Glomerular visceral epithelial cell (primary cell): ENCODE measurements around the gene ASB11.
"Not testable (repeated sequence)": the region's sequence is repeated elsewhere in the genome, so short reads cannot be mapped to it uniquely, and the experiment has no call there.

Experiments used
- DNase-seq: peaks from one replicate; pipeline ENCODE4 v3.0.0-alpha.2; 2016; ENCODE audit errors: extremely low spot score

Gene ASB11

DNA sequence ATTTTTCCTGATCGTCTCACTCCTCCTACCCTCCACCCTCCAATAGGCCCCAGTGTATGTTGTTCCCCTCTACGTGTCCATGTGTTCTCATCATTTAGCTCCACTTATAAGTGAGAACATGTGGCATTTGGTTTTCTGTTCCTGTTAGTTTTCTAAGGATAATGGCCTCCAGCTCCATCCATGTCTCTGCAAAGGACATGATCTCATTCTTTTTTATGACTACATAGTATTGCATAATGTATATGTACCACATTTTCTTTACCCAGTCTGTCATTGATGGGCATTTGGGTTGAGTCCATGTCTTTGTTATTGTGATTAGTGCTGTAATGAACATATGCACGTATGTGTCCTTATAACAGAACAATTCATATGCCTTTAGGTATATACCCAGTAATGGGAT lies 9.5 kb downstream of the ASB11 start:
- not testable (repeated sequence) for DNase-seq

DNA sequence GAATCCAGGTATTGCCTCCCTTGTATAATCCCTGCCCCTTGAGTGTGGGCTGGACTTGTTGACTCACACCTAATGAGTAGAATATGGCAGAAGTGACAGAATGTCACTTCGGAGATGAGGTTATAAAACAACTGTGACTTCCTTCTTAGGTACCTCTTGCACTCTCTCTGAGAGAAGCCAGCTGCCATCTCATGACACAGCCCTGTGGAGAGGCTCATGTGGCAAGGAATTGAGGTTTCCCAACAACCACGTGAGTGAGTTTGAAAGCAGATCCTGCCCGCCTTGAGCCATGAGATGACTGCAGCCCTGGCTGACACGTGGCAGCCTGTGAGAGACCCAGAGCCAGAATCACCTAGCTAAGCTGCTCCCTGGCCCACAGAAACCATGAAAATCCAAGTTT lies 13.5 kb downstream of the ASB11 start:
- peak; percentile 21 for DNase-seq

DNA sequence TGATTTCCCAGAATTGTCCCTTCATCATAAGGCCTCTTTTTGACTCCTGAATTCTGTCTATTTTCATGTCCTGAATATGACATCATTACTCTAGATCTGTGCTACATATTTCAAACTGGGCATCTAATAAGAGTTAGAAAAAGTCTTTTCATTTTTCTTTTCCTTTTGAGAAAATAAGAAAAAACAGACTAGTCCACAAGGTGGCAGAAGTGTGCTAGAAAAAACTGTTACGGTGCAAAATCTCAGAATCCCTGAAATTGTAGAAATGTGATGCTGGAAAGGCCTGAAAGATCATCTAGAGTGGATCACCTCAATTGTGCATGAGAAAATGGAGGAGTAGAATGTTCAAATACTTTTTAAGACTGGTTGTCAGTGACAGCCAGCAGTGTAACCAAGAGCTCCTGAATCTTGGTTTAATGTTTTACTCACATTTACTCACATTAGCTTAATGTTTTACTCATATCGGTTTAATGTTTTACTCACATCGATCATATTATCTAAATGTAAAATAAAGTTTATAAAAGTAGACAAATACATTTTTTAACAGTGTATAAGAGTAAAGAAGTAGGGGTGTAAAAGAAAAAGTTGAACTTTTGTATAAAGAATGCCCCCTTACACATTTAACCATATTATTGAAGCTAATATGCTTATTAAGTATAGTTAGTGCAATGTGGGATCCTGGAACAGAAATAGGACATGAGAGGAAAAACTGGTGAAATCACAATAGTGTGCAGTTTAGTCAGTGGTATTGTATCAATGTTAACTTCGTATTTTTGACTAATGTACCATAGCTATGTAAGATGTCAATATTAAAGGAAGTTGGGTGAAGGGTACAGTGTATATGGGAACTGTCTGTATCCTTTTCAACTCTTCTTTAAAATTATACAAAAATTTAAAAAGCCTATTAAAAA lies 15.2 kb downstream of the ASB11 start:
- peak; percentile 4 for DNase-seq

DNA sequence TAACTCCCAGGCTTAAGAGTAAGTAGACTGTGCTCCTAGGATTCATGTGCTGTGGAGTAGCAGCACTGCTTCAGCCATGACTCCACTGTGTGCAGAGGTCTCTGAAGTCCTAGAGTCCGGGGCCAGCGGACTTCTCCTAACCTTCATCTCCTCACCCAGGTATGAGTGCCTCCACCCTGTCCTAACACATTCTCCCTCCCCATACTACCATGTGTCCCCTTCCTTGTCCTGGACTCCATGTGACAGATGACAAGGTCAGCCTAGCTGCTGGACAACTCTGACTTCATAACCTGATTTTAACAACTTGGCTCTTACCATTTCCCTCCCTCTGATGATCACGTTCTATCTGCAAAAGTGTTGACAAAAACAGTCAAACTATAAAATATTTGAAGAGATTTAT lies 16.7 kb downstream of the ASB11 start:
- DNase-seq = no peak

DNA sequence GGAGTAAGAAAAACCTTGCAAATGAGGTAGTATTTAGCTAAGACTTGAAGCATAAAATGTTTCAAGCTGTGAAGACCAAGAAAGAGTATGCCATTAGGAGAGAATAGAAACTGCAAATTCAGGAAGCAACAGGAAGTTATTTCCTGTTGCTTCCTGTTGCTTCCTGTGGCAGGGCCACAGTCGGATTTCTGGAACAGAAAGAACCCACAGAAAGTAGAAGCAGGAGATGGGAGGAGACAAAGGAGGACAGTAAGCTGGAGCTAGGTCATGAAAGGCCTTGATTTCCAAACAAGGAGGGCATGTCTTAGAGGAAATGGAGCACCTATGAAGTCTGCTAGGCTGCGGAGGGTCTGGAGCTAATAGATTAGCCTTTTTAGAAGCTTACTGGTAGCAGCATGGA lies 17.2 kb downstream of the ASB11 start:
- no peak for DNase-seq

DNA sequence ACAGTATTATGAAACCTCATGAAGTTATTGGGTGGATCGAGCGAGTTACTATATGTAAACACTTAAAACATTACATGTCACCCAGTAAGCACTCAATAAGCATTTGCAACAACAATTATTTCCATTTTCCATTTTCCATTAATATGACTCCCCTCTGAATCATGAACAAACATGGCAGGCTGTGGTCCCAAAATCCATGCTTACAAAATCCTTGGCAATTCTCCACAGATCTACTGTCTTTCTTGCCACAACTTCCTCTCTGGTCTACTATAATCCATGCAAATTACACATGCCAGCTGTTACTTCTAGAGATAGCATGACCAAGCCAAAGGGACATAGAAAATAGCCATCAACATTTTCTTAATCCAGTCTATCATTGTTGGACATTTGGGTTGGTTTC lies 22.0 kb downstream of the ASB11 start:
- DNase-seq = no peak

DNA sequence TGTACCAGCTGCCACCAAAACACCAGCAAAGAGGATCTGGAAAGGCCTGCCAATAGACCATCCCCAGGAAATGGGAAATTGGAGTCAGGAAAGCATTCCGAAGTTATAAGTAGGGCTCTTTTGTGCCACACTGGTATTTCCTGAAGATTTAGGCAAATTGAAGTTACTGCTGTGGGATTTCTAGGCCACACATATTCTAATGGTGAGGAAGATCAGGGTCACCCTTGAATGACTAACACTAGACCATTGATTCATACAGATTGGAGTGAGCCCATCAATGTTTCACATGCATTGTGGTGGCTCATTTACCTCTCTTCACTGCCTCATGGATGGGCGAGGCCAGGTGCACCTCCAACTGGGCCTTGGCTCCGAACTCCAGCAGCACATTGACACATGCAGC lies 22.6 kb downstream of the ASB11 start:
- DNase-seq = no peak

DNA sequence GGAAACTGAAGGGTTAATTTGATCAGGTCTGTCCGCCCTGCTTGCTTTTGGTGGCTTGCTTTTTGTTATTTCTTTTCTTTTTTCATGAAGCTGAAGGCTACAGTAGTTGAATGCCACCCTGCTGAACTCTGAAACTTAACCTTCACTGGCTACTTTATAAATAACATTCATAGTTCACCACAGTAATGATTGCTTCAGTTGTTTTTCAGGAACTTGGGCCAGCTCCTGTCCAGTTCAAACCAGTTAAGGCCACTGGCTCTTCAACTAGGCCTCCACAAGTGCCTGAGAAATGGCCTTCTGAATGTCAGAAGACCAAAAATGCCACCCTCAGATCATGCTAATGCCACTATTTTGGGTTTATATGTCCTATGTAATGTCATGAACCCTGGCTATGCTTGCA lies 37.8 kb downstream of the ASB11 start:
- no peak for DNase-seq

DNA sequence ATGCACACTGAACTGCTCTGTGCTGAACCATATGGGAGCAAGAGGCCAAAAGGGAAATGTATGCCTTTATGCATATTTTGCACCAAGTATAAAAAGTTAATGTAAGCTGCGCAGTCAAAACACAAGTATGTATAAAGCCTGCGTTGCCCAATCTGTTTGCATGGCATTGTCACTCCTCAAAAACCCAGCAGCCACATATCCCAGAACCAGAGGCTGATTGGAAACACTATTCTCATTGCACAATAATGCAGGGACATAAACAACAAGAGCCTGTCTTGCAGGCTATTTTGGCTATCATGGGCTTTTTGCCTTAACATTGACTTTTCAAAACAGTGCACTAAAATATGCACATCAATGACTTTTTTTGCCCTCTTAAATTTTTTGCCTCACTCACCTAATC lies 40.5 kb downstream of the ASB11 start:
- no peak for DNase-seq

DNA sequence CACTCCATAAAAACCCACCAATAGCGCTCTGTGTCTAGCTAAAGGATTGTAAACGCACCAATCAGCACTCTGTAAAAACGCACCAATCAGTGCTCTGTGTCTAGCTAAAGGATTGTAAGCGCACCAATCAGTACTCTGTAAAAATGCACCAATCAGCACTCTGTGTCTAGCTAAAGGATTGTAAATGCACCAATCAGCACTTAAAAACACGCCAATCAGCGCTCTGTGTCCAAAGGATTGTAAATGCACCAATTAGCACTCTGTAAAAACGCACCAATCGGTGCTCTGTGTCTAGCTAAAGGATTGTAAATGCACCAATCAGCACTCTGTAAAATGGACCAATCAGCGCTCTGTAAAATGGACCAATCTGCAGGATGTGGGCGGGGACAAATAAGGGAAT lies 42.2 kb downstream of the ASB11 start:
- not testable (repeated sequence) for DNase-seq

DNA sequence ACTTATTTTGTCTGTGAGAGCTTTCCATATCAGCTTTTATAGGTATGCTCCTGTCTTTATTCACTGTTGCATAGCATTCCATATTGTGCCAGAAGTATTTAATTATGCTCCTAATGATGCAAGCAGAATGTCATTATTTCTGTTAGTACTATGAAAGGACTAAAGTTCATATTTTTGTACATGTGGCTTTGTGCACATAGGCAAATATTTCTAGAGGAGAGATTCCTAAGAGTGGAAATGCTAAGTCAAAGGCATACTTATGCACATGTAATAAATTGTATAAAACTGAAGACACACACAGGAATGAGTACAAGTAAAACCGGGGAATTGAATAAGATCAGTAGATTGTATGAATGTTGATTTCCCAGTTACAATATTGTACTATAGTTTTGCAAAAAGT lies 43.7 kb downstream of the ASB11 start:
- no peak for DNase-seq

DNA sequence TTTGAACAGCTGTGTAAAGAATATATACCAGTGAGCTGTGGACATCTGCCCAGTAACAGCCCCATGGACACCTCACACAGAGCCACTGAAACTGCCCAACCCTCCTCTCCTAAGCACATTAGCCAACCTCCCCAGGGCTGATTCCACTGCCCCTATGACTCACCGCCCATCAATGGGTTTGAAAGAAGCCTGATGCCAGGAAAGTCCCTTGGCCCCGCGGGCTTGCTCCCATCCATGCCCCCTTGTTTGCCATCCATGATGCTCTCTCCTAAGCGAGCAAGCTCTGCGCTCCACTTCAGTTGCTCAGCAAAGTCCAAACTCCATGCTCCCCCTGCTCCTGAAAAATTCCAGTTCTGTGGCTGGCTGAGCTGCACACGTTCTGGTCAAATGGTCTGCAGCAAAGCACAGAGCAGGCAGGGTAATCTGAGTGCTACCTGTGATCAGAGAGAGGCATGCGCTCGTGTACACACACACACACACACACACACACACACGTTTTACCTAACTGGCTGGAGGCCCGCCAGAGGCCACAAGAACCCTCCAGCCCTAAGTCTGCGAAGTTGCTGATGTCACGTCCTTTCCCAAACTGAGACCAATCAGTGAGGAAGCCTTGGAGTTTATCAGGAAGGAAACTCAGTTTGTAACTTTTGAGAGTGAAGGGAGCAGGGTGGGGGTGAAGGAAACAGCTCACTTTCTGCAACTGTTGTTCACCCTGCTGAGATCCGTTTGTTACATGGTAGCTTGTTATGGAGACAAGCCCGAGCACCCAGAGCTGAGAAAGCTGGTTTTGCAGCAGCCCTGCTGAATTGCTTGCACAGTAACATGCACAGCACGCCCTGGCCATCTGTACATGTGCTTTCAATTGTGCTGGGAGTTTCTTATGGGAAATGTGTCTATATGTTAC lies 45.6 kb downstream of the ASB11 start, which contains the start of gene ASB9:
Gene ASB9 (minus strand): TSS at position 466 of the 904 bp plus-strand sequence. CDS start 209 bp downstream, at position 257.
- peak; percentile 85 for DNase-seq

DNA sequence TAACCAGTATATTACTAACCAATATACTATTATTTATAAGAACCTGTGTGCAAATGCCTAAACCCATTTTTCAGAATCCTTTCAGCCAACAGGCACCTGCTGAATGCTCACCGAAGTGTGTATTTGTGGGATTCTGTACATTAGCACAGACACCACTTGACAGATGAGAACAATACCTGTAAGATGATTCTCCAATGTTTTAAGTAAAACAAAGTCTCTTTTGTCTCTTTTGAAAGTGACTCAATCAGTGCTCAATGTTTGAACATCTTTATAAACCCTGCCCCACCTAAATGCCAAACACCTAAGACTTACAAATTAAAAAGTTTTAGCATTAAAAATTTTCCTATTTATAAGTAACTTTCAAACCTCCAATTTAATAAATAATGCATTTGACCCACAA lies 46.3 kb downstream of the ASB11 start:
- no peak for DNase-seq

DNA sequence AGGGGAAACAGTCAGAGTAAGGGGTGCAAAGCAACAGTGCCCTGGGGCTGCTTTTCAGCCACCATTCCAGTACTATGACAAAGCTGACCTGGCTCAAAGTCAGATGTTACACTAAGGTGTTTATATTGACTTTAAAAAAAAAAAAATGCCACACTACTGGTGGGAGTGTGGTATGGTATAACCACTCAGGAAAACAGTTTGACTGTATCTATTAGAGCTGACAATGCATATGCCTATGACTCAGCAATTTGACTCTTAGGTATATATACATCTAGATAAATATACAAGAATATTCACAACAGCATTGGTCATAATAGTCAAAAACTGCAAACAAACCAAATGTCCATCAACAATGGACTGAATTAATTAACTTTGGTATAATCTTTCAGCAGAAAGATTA lies 60.6 kb downstream of the ASB11 start:
- no peak for DNase-seq

DNA sequence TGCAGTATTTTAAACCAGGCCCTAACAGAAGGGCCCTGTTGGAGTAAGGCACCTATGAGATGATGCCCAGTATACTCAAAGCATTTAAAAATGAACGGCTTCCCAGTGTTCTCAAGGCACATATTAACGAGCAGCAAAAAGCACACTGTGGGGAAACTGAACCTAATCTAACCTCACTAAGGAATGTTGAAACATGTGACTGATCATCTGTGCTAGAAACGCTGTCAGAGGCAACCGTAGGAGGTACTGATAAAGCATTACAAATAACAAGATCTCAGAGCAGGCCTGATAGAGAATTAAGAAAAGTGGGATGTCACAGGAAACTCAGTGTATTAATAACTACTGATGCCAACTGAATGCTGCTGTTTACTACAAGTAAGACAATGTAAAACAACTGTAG lies 69.5 kb downstream of the ASB11 start:
- DNase-seq = no peak

DNA sequence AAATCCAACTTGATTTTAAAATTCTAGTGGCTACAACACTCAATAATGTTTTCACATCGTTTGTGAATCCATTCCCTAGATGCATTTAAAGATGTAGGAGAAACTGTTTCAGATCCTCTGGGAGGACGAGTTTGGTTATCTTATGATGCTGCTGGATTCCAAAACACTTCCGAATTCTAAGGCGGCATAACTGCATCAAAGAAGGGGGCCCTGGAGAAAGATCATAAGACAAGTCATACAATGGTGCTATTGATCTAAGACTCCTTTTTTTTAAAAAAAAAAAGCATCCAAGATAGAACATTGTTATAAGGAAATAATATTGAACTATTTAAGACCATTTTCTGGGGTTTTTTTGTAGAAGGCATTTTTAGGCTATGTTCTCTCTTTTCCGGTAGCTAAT lies 71.0 kb downstream of the ASB11 start:
- DNase-seq = no peak

DNA sequence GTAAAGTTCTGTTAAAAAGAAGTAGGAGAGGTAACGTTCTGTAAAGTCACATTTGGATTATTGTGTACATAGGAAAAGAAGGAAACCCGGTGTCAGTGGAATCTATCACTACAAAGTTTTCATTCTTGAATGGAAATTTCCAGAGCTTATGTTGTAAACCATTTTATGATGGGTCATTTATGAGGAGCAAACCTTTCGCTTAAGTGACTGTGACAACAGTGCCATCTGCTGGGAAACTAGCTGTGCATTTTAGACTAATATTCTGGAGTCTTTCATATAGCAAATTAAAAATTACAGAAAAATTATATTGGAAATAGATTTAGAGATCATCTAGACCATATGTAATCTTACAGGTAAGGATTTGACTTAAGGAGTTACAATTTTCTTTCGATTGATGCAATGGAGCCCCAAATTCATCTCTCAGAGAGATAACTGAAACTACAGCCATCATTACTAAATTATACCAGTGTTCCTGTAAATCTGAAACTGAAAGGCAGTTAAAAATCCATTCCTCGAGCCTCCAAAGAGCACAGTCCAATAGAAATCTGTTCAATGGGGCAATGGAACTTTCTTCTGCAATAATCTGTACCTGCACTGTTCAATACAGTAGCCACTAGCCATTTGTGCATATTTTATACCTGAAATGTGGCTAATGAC lies 72.4 kb downstream of the ASB11 start:
- peak; percentile 29 for DNase-seq

DNA sequence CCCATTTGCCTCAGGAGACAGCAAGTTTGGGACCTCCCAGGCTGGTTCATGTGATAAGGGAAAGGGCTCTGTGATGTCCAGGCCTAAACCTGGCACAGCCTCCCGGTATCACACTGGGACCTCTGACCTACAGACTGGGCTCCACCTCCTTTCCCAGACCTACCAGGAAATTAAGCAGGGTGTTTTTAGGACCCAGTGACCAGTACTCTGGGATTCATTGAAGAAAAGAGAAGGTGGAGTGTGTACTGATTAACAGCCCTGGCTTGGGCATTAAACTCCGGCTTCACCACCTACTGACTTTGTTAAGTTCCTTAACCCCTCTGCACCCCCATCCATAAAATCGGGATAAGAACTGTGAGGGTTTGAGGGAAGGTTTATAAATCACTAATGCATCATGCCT lies 74.1 kb downstream of the ASB11 start:
- DNase-seq = no peak

DNA sequence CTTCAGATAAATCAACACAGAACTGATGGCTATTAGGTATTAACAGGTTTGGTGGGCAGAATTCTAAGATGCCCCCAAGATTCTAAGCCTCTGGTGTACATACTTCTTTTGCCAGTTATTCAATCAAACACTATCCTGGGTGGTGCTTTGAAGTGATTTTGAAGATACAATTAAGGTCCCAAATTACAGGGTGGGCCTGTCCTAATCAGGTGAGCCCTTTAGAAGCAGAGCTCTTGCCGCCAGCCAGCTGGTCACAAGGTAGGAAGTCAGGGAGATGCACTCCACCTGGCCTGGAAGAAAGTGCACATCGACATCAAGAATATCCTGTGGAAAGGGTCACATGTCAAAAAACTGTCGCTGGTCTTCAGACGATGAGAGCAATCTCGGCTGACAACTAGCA lies 75.0 kb downstream of the ASB11 start:
- DNase-seq = no peak

DNA sequence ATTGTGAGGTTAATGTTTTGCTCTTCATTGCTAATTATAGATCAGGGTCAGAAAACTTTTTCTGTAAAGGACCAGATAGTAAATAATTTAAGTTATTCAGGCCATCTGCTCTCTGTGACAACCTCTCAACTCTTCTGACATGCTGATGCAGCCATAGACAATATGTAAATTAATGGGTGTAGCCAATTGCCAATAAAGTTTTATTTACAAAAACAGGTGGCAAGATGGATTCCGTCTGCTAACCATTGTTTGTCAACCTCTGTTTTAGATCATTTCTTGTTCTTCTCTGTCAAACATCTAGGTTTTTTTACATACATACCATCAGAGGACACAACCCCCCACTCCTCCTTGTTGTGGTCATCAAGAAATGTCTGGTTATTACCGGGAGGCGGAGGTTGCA lies 79.3 kb downstream of the ASB11 start:
- no peak for DNase-seq

DNA sequence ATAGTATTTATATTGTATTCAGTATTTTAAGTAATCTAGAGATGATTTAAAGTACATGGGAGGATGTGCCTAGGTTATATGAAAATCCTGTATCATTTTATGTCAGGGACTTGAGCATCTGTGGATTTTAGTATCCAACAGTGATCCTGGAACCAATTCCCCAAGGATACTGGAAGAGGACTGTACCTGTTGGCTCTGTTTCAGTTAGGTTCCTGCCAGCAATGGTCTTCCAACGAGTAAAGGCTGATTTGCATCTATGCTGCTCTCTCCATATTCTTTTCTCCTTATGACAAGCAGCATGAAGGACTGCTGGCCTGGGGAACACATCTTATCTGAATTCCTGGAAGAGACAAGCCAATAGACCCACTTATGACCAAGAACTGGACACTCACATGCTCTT lies 80.4 kb downstream of the ASB11 start:
- DNase-seq = no peak

DNA sequence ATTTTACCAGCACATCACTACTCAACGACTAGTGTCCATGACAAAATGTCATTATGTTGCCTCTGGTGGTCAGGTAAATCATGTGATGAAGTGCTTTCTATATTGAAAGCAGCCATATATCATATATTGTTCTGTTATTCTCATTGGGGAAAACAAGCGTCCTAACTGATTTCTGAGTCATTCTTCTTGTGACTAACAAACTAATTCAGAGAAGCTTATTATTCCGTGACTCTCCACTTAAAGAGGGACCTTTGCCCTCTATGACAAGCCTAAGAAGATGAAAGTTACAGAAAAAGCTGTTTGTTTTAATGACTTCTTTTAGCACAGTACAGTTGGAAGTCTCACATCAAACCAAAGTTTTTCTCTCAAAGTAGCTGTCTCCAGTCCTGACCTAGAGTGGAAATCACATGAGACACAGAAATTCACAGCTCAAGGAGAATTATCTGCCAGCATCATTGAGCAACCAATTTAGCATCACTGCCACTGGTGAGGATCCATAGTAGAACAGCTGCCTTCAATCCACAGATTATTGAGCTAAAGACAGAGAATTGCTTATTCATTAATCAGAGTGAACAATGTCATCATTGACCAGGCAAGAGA lies 81.9 kb downstream of the ASB11 start:
- no peak for DNase-seq
